ENCODE measurements around the gene SORBS1.

The SORBS1 gene

DNA sequence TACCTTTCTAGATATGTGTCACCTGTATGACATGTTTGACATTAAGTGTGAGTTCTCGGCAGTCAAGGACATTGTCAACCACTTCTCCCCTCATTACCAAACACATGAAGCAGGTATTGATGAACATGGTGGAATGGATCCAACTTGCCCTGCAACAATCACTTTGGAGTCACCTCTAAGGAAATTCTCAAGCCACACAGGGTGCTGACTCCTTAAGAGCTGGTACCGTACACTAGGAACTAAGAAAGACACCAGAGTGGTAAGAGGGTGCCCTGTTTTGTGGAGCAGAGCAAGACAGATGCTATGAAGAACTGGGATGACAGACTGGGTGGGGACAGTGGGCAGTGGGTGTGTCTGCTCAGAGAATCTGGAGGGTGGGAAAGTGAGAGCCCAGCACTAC is 17.4 kb upstream of the SORBS1 start:
- H3K4me3 ChIP-seq (ENCODE audit: low read depth, low read length) = no peak overlapping the region
- H3K36me3 ChIP-seq (ENCODE audit: control insufficient read depth, insufficient read depth, low read length) = no peaks in the 10 kb centered on the region
- H3K9ac ChIP-seq (ENCODE audit: low read depth, low read length) = no peak overlapping the region
- H3K4me1 ChIP-seq (ENCODE audit: control insufficient read depth, insufficient read depth, low read length) = no peaks in the 10 kb centered on the region
- H3K9me3 ChIP-seq (ENCODE audit: control insufficient read depth, insufficient read depth, low read length) = no peaks in the 10 kb centered on the region
- no peaks in the 10 kb centered on the region for H3K27me3 ChIP-seq (ENCODE audit: control insufficient read depth, insufficient read depth, low read length)

GRCh38 chr10:95574649-95575365 is 13.6 kb upstream of the SORBS1 start:
- no peaks in the 10 kb centered on the region for H3K36me3 ChIP-seq (ENCODE audit: control insufficient read depth, insufficient read depth, low read length)
- H3K27me3 ChIP-seq (ENCODE audit: control insufficient read depth, insufficient read depth, low read length) = no peaks in the 10 kb centered on the region
- H3K9me3 ChIP-seq (ENCODE audit: control insufficient read depth, insufficient read depth, low read length) = no peaks in the 10 kb centered on the region
- no peaks in the 10 kb centered on the region for H3K4me1 ChIP-seq (ENCODE audit: control insufficient read depth, insufficient read depth, low read length)
- H3K4me3 ChIP-seq (ENCODE audit: low read depth, low read length) = no peak overlapping the region
- no peak overlapping the region for H3K9ac ChIP-seq (ENCODE audit: low read depth, low read length)

GRCh38 chr10:95573964-95574604 is 12.9 kb upstream of the SORBS1 start:
- Histone ChIP-seq H3K4me3 (ENCODE audit: low read depth, low read length) (no peak overlapping the region), H3K36me3 (ENCODE audit: control insufficient read depth, insufficient read depth, low read length) (no peaks in the 10 kb centered on the region), H3K9ac (ENCODE audit: low read depth, low read length) (no peak overlapping the region), H3K27me3 (ENCODE audit: control insufficient read depth, insufficient read depth, low read length) (no peaks in the 10 kb centered on the region), H3K4me1 (ENCODE audit: control insufficient read depth, insufficient read depth, low read length) (no peaks in the 10 kb centered on the region), H3K9me3 (ENCODE audit: control insufficient read depth, insufficient read depth, low read length) (no peaks in the 10 kb centered on the region)

DNA sequence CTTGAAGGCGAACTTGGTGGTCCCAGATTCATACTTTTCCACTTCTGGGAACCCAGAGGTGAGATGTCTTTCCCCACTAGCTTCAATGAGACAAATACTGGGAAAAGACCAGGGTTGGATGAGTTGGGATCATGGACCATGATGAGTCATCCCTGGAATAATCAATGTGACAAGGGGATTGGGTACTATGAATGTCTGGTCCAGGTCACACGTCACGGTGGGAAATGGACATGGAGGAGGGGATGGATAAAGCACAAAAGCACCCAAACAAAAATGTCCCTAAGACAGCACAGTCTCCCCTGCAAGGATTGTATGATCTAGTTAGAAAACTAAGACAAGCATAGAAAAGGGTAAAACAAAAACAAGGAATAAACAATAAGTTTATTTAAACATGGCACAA is 12.4 kb upstream of the SORBS1 start:
- no peaks in the 10 kb centered on the region for H3K4me1 ChIP-seq (ENCODE audit: control insufficient read depth, insufficient read depth, low read length)
- no peaks in the 10 kb centered on the region for H3K36me3 ChIP-seq (ENCODE audit: control insufficient read depth, insufficient read depth, low read length)
- no peaks in the 10 kb centered on the region for H3K9me3 ChIP-seq (ENCODE audit: control insufficient read depth, insufficient read depth, low read length)
- H3K4me3 ChIP-seq (ENCODE audit: low read depth, low read length) = no peak overlapping the region
- no peak overlapping the region for H3K9ac ChIP-seq (ENCODE audit: low read depth, low read length)
- no peaks in the 10 kb centered on the region for H3K27me3 ChIP-seq (ENCODE audit: control insufficient read depth, insufficient read depth, low read length)

DNA sequence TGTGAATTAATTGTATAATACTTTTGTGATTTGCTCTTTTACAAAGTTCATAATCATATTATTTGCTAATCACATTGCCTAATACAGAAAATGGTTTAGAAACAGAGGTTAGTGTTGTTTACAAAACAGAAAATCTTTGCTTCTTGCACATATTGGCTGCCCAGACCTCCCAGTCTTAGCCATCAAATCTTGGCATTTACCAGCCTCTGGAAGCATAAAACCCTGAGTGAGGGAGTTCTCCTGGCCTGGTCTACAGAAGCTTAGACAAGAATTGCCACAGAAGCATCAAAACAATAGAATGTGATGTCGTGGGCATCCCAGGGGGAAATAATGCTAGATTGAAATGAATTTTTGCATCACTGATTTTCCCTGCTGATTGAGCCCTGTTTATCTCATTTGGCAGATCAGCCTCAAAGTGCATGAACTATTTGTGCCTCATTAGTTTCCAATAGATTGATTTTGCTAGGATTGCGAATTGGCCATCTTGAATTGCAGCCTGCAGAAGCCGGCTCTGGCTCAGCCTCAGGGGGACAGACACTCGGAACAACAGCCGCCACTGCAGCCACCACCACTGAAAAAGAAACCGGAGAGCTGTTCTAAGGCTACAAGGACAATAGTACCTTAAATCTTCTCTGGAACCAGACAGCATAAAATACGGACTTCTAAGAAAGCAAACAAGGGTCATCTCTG is 11.1 kb upstream of the SORBS1 start:
- Histone ChIP-seq H3K4me1 (ENCODE audit: control insufficient read depth, insufficient read depth, low read length) (no peaks in the 10 kb centered on the region), H3K9ac (ENCODE audit: low read depth, low read length) (no peak overlapping the region), H3K9me3 (ENCODE audit: control insufficient read depth, insufficient read depth, low read length) (no peaks in the 10 kb centered on the region), H3K27me3 (ENCODE audit: control insufficient read depth, insufficient read depth, low read length) (no peaks in the 10 kb centered on the region), H3K4me3 (ENCODE audit: low read depth, low read length) (no peak overlapping the region), H3K36me3 (ENCODE audit: control insufficient read depth, insufficient read depth, low read length) (no peaks in the 10 kb centered on the region)

DNA sequence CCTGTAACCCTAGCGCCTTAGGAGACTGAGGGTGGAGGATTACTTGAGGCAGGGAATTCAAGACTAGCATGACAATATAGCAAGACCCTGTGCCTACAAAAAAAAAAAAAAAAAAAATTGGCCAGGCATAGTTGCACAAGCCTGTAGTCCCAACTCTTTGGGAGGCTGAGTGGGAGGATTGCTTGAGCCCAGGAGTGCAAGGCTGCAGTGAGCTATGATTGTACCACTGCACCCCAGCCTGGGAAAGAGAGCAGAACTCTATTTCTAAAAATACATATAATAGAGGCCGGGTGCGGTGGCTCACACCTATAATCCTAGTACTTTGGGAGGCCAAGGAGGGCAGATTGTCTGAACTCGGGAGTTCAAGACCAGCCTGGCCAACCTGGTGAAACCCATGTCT is 10.2 kb upstream of the SORBS1 start:
- no peaks in the 10 kb centered on the region for H3K27me3 ChIP-seq (ENCODE audit: control insufficient read depth, insufficient read depth, low read length)
- H3K9me3 ChIP-seq (ENCODE audit: control insufficient read depth, insufficient read depth, low read length) = no peaks in the 10 kb centered on the region
- H3K9ac ChIP-seq (ENCODE audit: low read depth, low read length) = no peak overlapping the region
- no peak overlapping the region for H3K4me3 ChIP-seq (ENCODE audit: low read depth, low read length)
- H3K4me1 ChIP-seq (ENCODE audit: control insufficient read depth, insufficient read depth, low read length) = no peaks in the 10 kb centered on the region
- H3K36me3 ChIP-seq (ENCODE audit: control insufficient read depth, insufficient read depth, low read length) = no peaks in the 10 kb centered on the region

DNA sequence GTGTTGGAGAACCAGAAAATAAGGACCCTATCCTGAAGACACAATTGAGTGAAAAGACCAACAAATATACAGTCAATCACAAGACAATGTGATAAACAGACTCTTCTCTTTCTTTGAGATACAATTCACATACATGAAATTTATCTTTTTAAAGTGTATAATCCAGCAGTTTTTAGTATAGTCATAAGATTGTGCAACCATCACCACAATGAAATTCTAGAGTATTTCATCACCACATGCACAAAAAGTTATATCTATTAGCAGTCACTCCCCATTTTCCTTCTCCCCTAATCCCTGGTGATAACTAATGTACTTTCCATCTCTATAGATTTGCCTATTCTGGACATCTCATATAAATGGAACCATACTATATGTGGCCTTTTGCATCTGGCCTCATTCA is 8.2 kb upstream of the SORBS1 start:
- Histone ChIP-seq H3K4me1 (ENCODE audit: control insufficient read depth, insufficient read depth, low read length) (no peaks in the 10 kb centered on the region), H3K4me3 (ENCODE audit: low read depth, low read length) (no peak overlapping the region), H3K27me3 (ENCODE audit: control insufficient read depth, insufficient read depth, low read length) (no peaks in the 10 kb centered on the region), H3K9me3 (ENCODE audit: control insufficient read depth, insufficient read depth, low read length) (no peaks in the 10 kb centered on the region), H3K36me3 (ENCODE audit: control insufficient read depth, insufficient read depth, low read length) (no peaks in the 10 kb centered on the region), H3K9ac (ENCODE audit: low read depth, low read length) (no peak overlapping the region)

DNA sequence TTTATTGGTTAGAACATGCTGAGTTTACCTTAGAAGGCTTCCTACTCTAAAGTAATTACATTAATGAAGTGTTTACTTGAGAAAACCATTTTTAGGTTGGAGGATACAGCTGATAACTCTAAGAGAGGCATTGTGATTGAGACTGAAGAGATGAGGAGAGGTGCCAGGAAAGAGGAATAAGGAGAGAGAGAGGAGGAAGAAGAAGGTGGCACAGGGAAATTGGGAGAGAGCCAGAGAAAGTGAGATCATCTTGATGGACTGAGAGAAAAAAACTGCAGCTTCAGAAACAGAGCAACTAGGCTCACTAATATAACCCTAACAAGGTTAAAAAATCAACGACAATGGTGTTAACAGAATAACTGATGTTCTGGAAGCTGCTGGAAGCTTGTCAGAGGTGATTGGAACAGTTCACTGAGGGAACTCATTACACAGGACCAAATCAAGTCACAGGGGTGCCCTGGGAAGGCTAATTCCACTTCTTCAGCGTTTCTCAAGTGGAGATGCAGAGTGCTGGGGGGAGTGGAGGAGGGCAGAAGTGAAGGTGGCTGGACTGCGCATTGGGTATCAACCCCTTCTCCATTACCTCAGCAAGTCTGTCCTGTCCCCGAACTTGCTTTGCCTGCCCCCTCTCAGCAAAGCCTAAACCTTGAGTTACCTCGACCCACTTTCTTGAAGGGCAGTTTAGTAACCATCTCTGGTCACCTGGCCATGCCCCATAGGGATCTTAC is 6.9 kb upstream of the SORBS1 start:
- no peaks in the 10 kb centered on the region for H3K9me3 ChIP-seq (ENCODE audit: control insufficient read depth, insufficient read depth, low read length)
- H3K4me1 ChIP-seq (ENCODE audit: control insufficient read depth, insufficient read depth, low read length) = no peaks in the 10 kb centered on the region
- H3K9ac ChIP-seq (ENCODE audit: low read depth, low read length) = no peak overlapping the region
- no peak overlapping the region for H3K4me3 ChIP-seq (ENCODE audit: low read depth, low read length)
- H3K36me3 ChIP-seq (ENCODE audit: control insufficient read depth, insufficient read depth, low read length) = no peaks in the 10 kb centered on the region
- no peaks in the 10 kb centered on the region for H3K27me3 ChIP-seq (ENCODE audit: control insufficient read depth, insufficient read depth, low read length)

DNA sequence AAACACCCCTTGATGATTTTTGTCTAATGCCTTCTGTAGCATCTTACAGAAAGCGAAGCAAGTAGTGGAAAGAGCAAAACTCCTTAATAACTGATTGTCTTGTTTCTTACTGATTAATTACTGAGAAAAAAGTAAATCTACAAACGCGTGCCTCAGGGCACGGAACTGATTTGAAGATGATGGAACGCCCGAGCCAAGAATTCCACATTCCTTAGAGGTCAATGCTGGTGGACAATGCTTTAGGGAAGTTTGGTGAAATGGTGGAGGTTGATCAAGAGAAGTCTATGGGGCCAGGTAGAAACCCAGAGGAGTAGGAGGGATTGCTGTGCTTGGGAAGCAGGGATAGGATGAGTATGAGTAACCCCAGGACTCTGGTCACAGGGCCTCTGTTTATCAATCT is 5.0 kb upstream of the SORBS1 start:
- Histone ChIP-seq H3K9ac (ENCODE audit: low read depth, low read length) (no peak overlapping the region), H3K27me3 (ENCODE audit: control insufficient read depth, insufficient read depth, low read length) (no peaks in the 10 kb centered on the region), H3K4me1 (ENCODE audit: control insufficient read depth, insufficient read depth, low read length) (no peaks in the 10 kb centered on the region), H3K36me3 (ENCODE audit: control insufficient read depth, insufficient read depth, low read length) (no peaks in the 10 kb centered on the region), H3K9me3 (ENCODE audit: control insufficient read depth, insufficient read depth, low read length) (no peaks in the 10 kb centered on the region), H3K4me3 (ENCODE audit: low read depth, low read length) (no peak overlapping the region)

DNA sequence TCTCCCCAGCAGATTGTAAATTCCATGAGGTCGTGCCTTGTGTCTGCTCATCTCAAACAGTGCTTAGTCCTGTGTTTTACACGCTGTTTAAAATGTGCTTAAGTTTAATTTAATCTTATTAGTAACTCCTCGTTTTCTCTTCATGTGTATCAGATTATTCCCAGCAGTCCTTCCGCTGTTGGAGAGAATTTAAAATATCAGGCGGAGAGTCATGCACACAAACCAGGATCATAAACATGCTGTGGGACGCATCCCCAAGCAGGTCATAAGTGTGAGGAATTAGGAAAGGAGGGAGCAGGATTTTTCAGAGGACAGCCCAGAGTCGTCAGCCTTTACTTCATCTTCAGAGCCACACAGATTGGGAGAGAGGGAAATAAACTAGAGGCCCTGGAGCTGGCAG is 4.2 kb upstream of the SORBS1 start:
- no peak overlapping the region for H3K9ac ChIP-seq (ENCODE audit: low read depth, low read length)
- H3K27me3 ChIP-seq (ENCODE audit: control insufficient read depth, insufficient read depth, low read length) = no peaks in the 10 kb centered on the region
- H3K36me3 ChIP-seq (ENCODE audit: control insufficient read depth, insufficient read depth, low read length) = no peaks in the 10 kb centered on the region
- no peak overlapping the region for H3K4me3 ChIP-seq (ENCODE audit: low read depth, low read length)
- no peaks in the 10 kb centered on the region for H3K9me3 ChIP-seq (ENCODE audit: control insufficient read depth, insufficient read depth, low read length)
- peaks cover under 1% of the 10 kb centered on the region for H3K4me1 ChIP-seq (ENCODE audit: control insufficient read depth, insufficient read depth, low read length)

DNA sequence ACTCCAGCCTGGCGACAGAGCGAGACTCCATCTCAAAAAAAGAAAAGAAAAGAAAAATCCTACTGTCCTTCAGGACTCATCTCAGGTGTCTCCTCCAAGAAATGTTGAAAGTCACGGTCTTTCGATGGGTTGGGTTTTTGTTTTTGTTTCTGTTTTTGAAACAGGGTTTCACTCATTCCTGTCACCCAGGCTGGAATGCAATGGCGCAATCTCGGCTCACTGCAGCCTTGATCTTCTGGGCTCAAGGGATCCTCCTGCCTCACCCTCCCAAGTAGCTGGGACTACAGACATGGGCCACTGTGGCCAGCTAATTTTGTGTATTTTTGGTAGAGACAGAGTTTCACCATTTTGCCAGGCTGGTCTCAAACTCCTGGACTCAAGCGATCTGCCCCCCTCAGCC is 3.1 kb upstream of the SORBS1 start:
- Histone ChIP-seq H3K4me1 (ENCODE audit: control insufficient read depth, insufficient read depth, low read length) (peaks cover 3% of the 10 kb centered on the region), H3K27me3 (ENCODE audit: control insufficient read depth, insufficient read depth, low read length) (no peaks in the 10 kb centered on the region), H3K36me3 (ENCODE audit: control insufficient read depth, insufficient read depth, low read length) (no peaks in the 10 kb centered on the region), H3K4me3 (ENCODE audit: low read depth, low read length) (no peak overlapping the region), H3K9ac (ENCODE audit: low read depth, low read length) (no peak overlapping the region), H3K9me3 (ENCODE audit: control insufficient read depth, insufficient read depth, low read length) (no peaks in the 10 kb centered on the region)

All from iPS-15b (cell line).